ENCODE data around the gene TBC1D8.
A peak's percentile ranks its signal among the peaks of the same experiment; 100 is the strongest.

TBC1D8 gene

GRCh38 chr2:100988630-100989417, 162.4 kb downstream of the TBC1D8 start:
- intact Hi-C loops (cut with DNase I), result no loop called here
- peak in 1 of 10 donors; percentile 58 for DNase-seq

- intact Hi-C loops (cut with DNase I), result no loop called here
- DNase-seq, result no peak
Measured at GRCh38 chr2:100987974-100988373, 163.2 kb downstream of the TBC1D8 start.

- DNase-seq, result no peak
- intact Hi-C loops (cut with DNase I), result no loop called here
Measured at GRCh38 chr2:100987536-100987935, 163.6 kb downstream of the TBC1D8 start.

- intact Hi-C loops (cut with DNase I), result no loop called here
- DNase-seq, result peak in 1 of 10 donors; percentile 69
Measured at GRCh38 chr2:100986157-100986556, 165.0 kb downstream of the TBC1D8 start.

GRCh38 chr2:100984892-100985307, 166.3 kb downstream of the TBC1D8 start:
- peak; percentile 59 to 97 (median 79) for DNase-seq
- intact Hi-C loops (cut with DNase I), result loop anchor here (1.0 to 5.0 kb wide), 4 partner anchors 163 to 390 kb away; partner anchors contain the start of gene NPAS2

GRCh38 chr2:100983684-100984310, 167.4 kb downstream of the TBC1D8 start:
- no peak for DNase-seq
- intact Hi-C loops (cut with DNase I), result loop anchor here (5.0 kb wide), 2 partner anchors 161 to 251 kb away; partner anchors contain the start of gene NPAS2

- DNase-seq, result peak in 1 of 10 donors; percentile 59
- intact Hi-C loops (cut with DNase I), result loop anchor here (5.0 kb wide), 2 partner anchors 161 to 251 kb away; partner anchors contain the start of gene NPAS2
Measured at GRCh38 chr2:100983201-100983600, 168.0 kb downstream of the TBC1D8 start.

GRCh38 chr2:100982431-100982861, 168.7 kb downstream of the TBC1D8 start:
- intact Hi-C loops (cut with DNase I), result loop anchor here (5.0 kb wide), 2 partner anchors 160 to 250 kb away; partner anchors contain the start of gene NPAS2
- DNase-seq, result peak in 1 of 10 donors; percentile 19

- DNase-seq, result no peak
- intact Hi-C loops (cut with DNase I), result loop anchor here (5.0 kb wide), 2 partner anchors 159 to 249 kb away; partner anchors contain the start of gene NPAS2
Measured at GRCh38 chr2:100981011-100981410, 170.2 kb downstream of the TBC1D8 start.

- DNase-seq, result no peak
- intact Hi-C loops (cut with DNase I), result loop anchor here (5.0 kb wide), 2 partner anchors 158 to 248 kb away; partner anchors contain the start of gene NPAS2
Measured at GRCh38 chr2:100980046-100980445, 171.1 kb downstream of the TBC1D8 start.

- peak in 8 of 10 donors; percentile 46 to 92 (median 69) for DNase-seq
Measured at GRCh38 chr2:100978582-100979191, 172.5 kb downstream of the TBC1D8 start.

GRCh38 chr2:100977511-100977910, 173.7 kb downstream of the TBC1D8 start:
- intact Hi-C loops (cut with DNase I), result no loop called here
- DNase-seq, result no peak

More at GRCh38 chr2:100978582-100979191, 172.5 kb downstream of the TBC1D8 start:
- intact Hi-C loops (cut with DNase I), result no loop called here

- DNase-seq, result peak in 3 of 10 donors; percentile 18 to 86 (median 35)
- intact Hi-C loops (cut with DNase I), result no loop called here
Measured at GRCh38 chr2:100976645-100977391, 174.4 kb downstream of the TBC1D8 start.

- intact Hi-C loops (cut with DNase I), result no loop called here
- DNase-seq, result no peak
Measured at GRCh38 chr2:100976061-100976460, 175.1 kb downstream of the TBC1D8 start.

- no peak for DNase-seq
- intact Hi-C loops (cut with DNase I), result no loop called here
Measured at GRCh38 chr2:100975521-100975785, 175.7 kb downstream of the TBC1D8 start.

- peak in 1 of 10 donors; percentile 63 for DNase-seq
- intact Hi-C loops (cut with DNase I), result no loop called here
Measured at GRCh38 chr2:100974712-100975520, 176.3 kb downstream of the TBC1D8 start.

- intact Hi-C loops (cut with DNase I), result no loop called here
- DNase-seq, result no peak
Measured at GRCh38 chr2:100972452-100972851, 178.7 kb downstream of the TBC1D8 start.

- intact Hi-C loops (cut with DNase I), result no loop called here
- no peak for DNase-seq
Measured at GRCh38 chr2:100971221-100971620, 180.0 kb downstream of the TBC1D8 start.

GRCh38 chr2:100969998-100970397, 181.2 kb downstream of the TBC1D8 start:
- intact Hi-C loops (cut with DNase I), result no loop called here

More at GRCh38 chr2:100969998-100970397, 181.2 kb downstream of the TBC1D8 start:
- DNase-seq, result no peak

Measured in posterior cingulate gyrus (tissue), 11 donors.